ENCODE measurements around the gene ZMYM5.

DNA sequence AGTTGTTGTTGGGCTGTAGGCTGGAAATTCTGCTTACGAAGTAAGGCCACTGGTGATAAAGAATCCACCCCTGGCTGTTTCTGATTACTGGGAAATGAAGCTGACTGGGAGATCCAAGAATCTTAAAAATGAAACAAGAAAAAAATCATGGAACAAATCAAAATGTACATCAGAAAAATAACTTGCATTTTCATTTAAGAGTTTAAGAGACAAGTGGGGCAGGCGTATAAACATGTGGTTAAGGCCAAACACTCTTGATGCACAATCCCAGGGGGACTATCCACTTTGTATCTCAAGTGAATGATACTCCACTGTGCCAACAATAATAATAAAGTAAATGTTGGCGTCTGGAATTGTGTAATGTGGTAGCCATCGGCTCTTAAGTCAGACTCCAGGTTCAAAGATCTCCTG lies 24.6 kb downstream of the ZMYM5 start:
- TF ChIP-seq, protein P1, sequence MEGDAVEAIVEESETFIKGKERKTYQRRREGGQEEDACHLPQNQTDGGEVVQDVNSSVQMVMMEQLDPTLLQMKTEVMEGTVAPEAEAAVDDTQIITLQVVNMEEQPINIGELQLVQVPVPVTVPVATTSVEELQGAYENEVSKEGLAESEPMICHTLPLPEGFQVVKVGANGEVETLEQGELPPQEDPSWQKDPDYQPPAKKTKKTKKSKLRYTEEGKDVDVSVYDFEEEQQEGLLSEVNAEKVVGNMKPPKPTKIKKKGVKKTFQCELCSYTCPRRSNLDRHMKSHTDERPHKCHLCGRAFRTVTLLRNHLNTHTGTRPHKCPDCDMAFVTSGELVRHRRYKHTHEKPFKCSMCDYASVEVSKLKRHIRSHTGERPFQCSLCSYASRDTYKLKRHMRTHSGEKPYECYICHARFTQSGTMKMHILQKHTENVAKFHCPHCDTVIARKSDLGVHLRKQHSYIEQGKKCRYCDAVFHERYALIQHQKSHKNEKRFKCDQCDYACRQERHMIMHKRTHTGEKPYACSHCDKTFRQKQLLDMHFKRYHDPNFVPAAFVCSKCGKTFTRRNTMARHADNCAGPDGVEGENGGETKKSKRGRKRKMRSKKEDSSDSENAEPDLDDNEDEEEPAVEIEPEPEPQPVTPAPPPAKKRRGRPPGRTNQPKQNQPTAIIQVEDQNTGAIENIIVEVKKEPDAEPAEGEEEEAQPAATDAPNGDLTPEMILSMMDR (IDR thresholded peaks at IDR 0.05; ENCODE audit: low read depth, low read length), result no peak
- no peak for TF ChIP-seq POLR2A (IDR thresholded peaks at IDR 0.05; ENCODE audit: extremely low read depth, insufficient read length)

All from NB4 (cell line).